Hematopoietic multipotent progenitor cell treated with erythropoietin and hydrocortisone succinate and interleukin-3 and kit ligand, for 17 days (in vitro differentiated cells): ENCODE data around the gene PSMA6.
"Not testable (repeated sequence)": the region's sequence is repeated elsewhere in the genome, so short reads cannot be mapped to it uniquely, and the experiment has no call there.

Experiments used
- DNase-seq: peaks from one replicate; pipeline ENCODE4 v3.0.0-alpha.2; 2015; ENCODE audit warnings: low spot score

Gene PSMA6

GRCh38 chr14:35285168-35286002, 6.8 kb upstream of the PSMA6 start:
- no peak for DNase-seq

DNA sequence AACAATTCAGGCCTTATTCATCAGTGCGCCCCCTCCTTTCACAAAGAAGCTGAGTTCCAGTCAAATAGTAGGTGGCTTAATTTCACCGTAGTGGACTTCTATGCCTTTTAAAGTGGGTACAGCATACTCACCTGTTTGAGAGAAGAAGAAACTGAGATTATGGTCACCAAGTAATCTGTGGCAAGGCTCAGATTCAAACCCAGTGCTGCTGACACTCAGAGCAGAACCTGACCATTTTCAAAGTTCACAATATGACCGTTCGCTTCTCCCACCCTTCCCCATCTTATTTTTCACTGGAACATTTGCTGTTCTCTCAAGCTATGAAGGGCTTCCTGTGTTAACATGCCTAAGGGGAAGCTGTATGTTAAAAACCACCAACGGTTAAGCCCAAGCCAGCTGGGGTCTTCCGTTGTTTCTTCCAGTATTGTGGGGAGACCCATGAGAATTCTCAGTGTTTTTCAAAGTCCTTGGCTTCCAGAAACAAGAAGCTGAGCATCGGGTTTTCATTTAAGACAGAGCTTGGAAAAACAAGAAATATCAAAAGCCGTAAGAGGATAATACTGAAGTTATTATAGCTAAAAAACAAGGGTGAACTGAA, 6.1 kb upstream of the PSMA6 start:
- no peak for DNase-seq

GRCh38 chr14:35286707-35287106, 5.5 kb upstream of the PSMA6 start:
- no peak for DNase-seq

- DNase-seq: peak; percentile 38
Observed at GRCh38 chr14:35287431-35288013, 4.7 kb upstream of the PSMA6 start.

DNA sequence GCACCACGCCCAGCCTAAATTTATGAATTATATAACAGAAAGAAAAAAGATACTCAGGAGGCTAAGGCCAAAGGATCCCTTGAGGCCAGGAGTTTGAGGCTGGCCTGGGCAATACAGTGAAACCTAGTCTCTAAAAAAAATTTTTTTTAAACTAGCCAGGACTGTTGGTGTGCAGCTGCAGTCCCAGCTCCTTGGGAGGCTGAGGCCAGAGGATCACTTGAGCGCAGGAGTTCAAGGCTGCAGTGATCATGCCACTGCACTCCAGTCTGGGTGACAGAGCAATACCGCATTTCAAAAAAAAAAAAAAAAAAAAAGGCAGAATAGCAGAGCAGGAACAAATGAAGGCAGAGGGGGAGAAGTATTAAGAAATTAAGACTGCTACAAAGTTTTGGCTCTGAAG, 2.6 kb upstream of the PSMA6 start:
- DNase-seq: no peak

DNA sequence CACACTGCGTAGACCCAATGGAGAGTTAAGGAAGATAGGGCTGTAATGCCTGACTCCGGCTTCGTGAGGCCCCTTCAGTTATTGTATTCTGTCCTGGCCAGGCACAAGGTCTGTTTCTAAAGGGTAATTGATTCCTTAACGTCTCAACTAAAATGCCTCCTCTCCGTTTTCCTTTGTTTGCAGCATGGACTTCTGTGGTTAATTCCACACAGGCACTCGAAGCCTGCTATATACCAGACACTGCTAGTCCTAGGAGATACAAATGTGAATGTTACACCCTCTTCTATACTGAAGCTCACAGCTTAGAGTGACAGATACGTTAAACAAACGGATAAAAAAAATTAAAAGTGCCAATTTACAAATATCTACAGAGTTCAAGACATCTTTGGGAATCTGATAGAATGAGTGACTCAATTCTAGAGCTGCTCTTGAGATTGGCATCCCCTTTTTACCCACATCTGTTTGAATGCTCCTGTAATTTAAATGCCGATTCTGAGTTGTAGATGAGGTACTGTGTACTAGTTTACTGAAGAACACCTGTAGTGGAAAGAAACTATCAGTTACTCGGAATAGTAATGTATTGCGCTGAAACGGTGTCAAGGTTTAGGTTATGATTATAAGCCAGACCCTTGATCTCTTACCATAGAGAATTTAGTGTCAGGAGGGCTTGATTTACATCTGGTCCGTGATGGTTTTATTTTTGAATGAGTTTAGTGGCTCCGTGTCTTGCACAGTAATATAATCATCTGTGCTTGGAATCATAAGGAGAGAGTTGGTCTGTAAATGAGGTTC, 784 bp downstream of the PSMA6 start:
- no peak for DNase-seq

GRCh38 chr14:35295845-35296161, 3.6 kb downstream of the PSMA6 start:
- DNase-seq: no peak

GRCh38 chr14:35296545-35296944, 4.4 kb downstream of the PSMA6 start:
- DNase-seq: no peak

GRCh38 chr14:35297706-35298105, 5.5 kb downstream of the PSMA6 start:
- no peak for DNase-seq

- no peak for DNase-seq
Observed at GRCh38 chr14:35298351-35298750, 6.2 kb downstream of the PSMA6 start.

DNA sequence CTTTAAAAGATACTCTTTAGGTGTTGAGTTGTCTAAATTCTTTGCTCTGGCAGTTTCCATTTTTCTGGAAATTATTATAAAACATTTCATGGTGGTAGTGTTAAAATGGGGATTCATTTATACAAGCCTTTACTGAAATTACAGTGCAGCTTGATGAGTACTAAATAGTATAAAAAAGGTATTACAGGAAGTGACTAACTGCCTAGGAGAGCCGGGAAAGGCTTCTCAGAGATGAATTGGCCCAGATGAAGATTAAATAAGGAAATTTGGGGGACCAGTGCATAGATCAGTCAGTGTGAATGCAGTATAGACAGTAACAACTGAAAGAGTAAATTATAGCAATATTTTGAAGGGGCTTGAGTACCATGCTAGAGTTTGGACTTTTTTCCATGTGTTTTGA, 7.5 kb downstream of the PSMA6 start:
- no peak for DNase-seq

DNA sequence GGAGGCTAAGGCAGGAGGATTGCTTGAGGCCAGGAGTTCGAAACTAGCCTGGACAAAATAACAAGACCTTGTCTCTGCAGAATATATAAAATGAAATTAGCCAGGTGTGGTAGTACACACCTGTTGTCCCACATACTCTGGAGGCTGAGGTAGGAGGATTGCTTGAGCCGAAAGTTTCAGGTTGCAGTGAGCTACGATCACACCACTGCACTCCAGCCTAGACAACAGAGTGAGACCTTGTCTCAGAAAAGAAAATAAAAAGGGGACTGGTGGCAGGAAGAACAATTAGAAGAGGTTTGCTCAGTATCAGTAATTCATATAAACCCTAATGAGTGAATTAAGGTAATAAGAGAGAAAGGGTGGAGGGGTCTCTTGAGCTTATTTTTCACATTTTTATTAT, 8.0 kb downstream of the PSMA6 start:
- no peak for DNase-seq

DNA sequence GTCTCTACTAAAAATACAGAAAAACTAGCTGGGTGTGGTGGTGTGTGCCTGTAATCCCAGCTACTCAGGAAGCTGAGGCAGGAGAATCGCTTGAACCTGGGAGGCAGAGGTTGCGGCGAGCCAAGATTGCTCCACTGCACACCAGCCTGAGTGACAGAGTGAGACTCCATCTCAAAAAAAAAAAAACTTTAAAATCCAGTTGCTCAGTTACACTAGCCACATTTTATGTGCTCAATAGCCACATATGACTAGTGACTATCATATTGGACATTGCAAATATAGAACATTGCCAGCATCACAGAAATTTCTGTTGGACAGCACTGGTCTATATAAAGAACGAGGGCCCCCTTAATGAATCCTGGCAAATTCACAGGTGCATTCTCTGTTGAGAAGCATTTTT, 9.2 kb downstream of the PSMA6 start:
- not testable (repeated sequence) for DNase-seq

- no peak for DNase-seq
Observed at GRCh38 chr14:35301735-35302528, 9.8 kb downstream of the PSMA6 start.

DNA sequence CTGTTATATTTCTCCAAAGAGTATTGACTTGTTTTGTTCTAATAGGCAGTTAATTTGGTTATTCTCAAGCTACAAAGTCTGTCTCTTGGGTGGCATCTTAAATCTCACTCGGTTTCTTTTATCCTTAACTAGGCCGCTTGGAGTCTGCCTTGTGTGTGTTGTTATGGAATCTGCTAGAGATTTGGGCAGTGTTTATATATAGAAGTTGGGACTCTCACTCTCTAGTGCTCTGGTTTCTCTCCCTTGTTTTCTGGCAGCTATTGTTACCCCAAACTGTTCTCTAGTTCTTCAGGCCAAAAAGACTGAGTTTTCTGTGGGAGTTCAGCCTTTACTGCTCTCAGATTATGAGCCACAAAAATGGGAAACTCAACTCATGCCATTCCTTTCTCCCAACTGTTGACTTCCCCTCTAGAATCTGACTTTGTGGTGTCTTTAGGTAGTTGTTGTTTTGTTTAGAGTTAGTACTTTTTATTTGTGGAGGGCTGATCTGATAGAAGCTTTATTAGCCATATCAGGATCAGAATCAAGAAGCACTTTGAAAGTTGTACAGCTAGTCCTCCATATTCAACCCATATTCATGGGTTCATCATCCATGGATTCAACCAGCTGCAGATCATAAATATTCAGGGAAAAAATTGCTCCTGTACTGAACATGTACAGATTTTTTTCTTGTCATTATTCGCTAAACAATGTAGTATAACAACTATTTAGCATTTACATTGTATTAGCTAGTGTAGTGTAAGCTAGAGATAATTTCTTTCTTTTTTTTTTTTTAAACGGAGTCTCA, 11.2 kb downstream of the PSMA6 start:
- DNase-seq: no peak

- DNase-seq: no peak
Observed at GRCh38 chr14:35304812-35305462, 12.8 kb downstream of the PSMA6 start.

DNA sequence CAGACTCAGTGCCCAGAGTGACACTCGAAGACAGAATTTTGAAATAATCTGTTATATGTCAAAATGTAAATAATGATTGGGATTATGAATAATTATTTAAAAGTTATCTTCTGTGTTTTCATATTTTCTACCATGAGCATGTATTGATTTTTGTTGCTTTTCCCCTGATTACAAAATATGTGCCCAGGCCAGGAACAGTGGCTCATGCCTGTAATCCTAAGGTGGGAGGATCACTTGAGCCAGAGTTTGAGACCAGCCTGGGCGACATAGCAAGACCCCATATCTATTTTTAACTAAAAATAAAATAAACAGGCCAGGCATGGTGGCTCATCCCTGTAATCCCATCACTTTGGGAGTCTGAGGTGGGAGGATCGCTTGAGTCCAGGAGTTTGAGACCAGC, 13.5 kb downstream of the PSMA6 start:
- no peak for DNase-seq

DNA sequence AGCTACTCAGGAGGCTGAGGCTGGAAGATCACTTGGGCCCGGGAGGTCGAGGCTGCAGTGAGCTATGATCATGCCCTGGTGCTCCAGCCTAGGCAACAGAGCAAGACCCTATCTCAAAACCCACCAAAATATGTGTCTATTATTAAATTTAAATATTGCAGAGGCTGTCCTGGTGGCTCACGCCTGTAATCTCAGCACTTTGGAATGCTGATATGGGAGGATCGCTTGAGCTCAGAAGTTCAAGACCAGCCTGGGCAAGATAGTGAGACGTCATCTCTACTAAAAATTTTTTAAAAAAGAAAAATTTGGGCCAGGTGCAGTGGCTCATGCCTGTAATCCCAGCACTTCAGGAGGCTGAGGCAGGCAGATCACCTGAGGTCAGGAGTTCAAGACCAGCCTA, 13.9 kb downstream of the PSMA6 start:
- no peak for DNase-seq

- DNase-seq: no peak
Observed at GRCh38 chr14:35317820-35318219, 25.6 kb downstream of the PSMA6 start.

DNA sequence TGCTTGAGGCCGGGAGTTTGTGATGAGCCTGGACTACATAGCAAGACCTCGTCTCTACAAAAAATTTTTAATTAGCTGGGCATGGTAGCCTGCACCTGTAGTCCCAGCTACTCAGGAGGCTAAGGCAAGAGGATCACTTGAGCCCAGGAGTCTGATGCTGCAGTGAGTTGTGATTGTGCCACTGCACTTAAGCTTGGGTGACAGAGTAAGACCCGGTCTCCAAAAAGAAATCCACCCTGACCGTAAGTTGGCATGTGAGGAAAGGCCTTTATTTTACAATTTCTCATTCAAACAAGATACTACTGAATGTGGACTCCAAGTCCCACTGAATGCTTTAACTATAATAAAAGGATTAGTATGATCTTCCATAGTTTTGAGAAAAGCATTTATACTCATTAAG, 27.3 kb downstream of the PSMA6 start:
- no peak for DNase-seq

DNA sequence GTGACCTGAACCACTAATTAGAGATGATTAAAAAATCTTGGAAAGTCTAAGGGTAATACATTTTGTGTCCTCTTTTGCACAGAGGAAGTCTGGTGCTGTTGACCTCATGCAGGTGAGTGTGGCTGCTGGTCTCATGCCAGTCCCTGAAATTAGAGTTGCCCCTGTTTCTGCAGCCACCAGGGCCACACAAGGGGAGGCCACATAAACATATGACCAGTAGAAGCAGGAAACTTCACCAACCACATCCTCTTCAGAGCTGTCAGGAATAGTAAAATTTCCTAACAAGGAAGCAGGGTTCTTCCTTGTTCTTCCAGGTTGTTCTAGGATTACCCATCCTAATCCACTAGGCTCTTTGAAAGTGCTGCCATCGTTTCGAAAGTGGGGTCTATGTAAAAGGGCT, 28.3 kb downstream of the PSMA6 start:
- DNase-seq: no peak
